ENCODE results near the gene LRMDA.

GRCh38 chr10:75392744-75393143 is 38.7 kb upstream of the LRMDA start:
- no peak for TF ChIP-seq NBN (conservative IDR thresholded peaks at IDR 0.05)
- no peak for TF ChIP-seq ZNF660 (CRISPR knock-in tag; IDR thresholded peaks at IDR 0.05; ENCODE audit: borderline replicate concordance, low read depth)
- no peak for TF ChIP-seq XRCC5 (optimal IDR thresholded peaks at IDR 0.05; ENCODE audit: low read length)
- TF ChIP-seq SMARCC2 (IDR thresholded peaks at IDR 0.05), result no peak
- no peak for TF ChIP-seq MAFK (conservative IDR thresholded peaks at IDR 0.05 in 1 of 2, IDR thresholded peaks at IDR 0.05 in 1 of 2; ENCODE audit: low read length in 2 of 2)

Measured in HepG2 (cell line).